HG03469 (cell line): ENCODE results near the gene KIRREL3.

Experiments used
- ATAC-seq: cut with Tn5 transposase; IDR thresholded peaks from one replicate; pipeline ENCODE4 v1.9.1; 2021; ENCODE audit warnings: mild to moderate bottlenecking, moderate library complexity, moderate number of reproducible peaks; ENCODE audit not compliant: unreplicated experiment

The KIRREL3 gene

DNA sequence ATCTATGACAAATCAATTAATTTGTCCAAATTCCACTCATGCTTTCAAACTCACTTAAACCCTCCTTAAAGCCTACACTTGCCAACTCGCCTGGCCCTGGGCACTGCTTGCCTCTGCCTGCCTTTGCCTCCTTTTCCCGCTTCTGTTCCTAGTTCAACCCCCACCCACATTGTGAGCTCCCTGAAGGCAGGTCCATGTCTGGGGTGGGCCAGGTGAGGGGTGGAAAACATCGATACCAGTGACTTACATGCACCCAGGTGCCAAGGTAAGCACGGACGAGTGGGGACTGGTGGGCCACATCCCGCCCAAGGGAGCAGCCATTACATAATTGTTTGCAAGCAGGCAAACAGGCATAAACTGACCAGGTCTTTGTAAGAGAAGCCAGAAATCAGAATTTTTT lies 498.9 kb downstream of the KIRREL3 start:
- no peak for ATAC-seq

DNA sequence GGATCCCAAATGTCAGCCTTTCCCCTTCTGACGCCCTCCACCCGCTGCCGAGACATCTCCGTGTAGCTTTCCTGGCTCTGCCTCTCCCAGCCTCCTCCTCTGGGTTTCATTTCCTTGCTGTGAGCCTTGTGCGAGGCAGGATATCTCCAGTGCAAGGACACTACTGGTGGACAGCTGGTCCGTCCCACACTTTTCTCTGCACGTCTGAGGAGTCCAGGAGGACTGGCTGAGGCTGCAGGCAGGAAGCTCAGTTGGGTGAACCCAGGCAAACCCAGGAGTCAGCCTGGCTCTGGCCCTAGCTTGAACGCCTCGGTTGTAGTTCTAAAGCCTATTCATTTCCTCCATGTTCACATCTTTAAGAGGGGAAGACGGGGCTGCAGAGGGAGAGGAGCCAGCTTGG lies 499.6 kb downstream of the KIRREL3 start:
- no peak for ATAC-seq

DNA sequence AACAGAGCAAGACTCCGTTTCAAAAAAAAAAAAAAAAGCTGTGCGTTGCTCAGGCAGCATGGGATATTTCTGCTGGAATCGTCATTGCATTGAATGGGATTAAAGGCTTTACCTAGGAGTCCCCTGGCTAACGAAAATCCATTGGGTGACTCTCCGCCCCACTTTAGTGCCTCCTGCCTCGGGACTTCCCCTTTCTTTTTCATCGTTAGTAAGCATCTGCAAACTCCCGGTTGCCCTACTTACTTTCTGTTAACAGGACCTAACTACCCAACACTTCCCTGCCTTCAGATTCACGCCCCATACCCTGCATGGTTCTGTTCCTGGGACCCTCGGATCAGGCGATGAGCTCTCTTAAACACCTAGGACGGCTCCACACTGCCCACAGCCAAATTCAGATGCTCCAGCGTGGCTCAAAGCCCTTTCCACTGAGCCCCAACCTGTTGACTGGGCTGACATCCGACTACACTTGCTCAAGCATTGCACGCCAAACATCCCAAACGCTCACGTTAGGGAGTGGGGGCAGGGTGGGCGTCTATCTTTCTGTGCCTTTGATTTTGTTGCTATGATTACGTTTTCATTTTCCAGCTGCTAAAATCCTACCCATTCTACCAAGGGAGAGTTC lies 501.3 kb downstream of the KIRREL3 start:
- no peak for ATAC-seq

DNA sequence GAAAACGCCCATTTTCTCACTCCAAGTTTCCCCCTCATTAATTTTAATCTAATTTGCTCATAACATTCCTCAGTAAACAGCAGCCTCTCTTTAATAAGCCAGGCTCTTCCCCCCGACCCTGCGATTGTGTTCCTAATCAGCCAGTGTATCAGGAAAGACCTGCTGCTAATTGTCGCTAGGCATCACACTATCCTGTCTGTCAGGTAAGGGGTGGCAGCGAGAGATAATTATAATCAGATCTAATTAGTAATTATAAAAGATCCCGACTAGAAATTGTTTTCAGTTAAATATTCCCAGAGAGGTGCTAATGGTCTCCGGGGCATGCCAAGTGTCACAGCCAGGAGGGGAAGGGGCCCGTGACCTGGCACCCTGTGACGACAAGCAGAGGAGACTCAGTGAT lies 502.3 kb downstream of the KIRREL3 start:
- ATAC-seq: no peak

DNA sequence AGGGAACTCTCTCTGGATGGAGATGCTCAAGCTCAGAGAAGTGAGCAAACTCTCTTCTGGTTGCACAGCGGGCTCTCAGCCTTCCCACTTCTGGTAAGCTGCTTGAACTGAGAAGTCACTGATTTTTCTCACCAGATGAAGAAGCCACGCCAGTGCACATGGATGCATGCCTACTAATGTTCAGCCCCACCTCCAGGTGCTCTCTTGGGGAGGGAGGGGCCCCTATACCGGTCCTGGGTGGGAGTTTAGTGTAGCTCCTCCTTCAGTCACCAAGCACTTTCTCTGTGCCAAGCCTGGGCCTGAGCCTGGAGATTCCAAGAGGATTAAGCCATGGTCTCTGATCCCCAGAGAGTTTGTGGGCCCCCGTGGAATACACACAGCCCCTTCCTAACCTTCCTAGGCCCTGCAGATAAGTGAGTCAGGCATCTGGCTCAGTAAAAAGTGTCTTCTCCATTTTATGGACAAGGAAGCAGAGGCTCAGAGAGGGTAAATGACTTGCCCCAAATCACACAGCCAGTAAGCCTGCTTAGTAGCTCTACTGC lies 502.9 kb downstream of the KIRREL3 start:
- no peak for ATAC-seq

DNA sequence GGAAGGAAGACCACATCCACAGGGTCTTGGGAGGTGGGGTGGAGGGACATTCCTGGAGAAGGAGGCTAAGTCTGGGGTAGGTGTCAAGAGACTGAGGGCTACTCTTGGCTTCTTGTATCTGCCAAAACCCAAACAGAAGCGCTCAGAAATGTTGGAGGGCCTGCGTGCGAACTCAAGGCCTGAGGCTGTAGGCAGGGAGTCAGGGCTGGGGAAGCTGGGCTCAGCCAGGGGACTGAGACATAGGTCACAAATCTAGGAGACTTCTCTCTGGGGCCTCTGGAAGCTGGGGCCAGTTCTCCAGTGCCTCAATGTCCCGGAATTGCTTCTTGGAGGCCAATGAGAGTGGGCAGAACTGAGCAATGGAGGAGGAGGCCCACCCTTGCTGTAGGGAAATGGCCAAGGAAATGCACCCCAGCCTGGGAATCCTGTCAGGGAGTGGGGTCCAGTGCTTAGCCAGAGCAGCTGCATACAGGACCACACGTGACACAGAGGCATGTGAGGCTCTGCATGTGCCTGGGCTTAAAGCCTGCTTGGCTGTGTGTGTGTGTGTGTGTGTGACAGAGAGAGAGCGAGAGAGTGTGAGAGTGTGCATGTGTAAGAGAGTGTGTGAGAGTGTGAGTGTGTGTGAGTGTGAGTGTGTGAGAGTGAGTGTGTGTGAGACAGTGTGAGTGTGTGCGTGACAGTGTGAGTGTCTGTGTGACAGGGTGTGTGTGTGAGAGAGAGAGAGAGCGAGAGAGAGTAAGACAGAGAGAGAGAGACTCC lies 503.8 kb downstream of the KIRREL3 start:
- no peak for ATAC-seq

DNA sequence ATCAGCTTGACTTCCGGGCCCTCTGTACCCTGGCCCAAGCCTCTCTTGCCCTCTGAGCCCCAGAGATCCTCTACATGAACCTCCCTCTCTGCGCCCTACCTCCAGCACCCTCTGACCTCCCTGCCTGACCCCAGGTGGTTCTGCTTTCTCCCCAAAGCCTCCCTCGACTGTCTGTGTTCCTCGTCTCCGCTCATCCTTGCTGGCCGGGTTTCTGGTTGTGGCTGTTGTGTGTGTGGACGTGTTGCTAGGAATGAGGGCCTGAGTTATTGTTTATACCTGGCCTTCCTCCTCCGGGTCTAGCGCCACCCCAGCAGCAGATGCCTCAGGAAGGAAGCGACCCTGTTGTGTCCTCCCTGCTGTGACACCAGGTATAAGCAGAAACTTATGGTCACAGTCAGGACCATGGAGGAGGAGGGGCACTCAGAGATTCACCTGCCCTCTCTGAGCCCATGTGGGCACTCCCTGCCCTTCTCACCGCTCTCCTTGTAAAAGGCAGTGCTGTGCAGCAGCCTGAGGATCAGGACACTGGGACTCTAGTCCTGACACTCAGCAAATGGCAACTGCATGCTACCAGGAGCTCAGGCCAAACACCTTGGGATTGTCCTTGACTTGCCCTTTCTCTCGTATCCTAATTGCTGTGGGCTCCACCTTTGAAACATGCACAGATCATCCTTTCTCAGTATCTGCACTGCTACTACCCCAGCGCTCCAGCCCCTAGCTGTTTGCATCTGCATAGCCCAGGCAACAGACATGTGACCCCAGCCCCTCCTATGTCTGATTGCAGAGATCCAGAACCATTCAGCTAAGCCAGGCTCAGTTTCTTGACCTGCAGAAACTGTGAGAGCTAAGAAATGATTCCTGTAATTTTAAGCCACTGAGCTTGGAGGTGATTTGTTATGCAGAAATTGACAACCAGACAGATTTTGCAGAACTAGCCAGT lies 505.0 kb downstream of the KIRREL3 start:
- ATAC-seq: no peak

DNA sequence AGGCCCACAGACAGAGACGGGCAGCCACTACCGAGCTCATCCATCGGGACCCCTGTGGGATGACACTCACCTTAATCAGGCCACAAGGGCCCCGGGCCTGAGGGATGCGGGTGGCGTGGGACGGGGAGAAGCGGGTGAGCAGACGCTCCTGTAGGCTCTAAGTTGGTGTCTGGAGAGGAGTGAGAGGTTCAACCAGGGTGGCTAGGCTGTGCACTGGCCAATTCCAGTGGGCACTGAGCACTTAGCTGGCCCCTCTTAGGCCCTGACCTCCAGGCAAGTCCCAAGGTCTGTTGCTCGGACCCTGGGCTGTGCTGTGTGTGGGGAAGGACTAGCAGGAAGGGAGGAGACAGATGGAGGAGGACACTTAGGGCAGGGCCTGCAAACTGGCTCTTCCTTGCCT lies 505.7 kb downstream of the KIRREL3 start:
- no peak for ATAC-seq

DNA sequence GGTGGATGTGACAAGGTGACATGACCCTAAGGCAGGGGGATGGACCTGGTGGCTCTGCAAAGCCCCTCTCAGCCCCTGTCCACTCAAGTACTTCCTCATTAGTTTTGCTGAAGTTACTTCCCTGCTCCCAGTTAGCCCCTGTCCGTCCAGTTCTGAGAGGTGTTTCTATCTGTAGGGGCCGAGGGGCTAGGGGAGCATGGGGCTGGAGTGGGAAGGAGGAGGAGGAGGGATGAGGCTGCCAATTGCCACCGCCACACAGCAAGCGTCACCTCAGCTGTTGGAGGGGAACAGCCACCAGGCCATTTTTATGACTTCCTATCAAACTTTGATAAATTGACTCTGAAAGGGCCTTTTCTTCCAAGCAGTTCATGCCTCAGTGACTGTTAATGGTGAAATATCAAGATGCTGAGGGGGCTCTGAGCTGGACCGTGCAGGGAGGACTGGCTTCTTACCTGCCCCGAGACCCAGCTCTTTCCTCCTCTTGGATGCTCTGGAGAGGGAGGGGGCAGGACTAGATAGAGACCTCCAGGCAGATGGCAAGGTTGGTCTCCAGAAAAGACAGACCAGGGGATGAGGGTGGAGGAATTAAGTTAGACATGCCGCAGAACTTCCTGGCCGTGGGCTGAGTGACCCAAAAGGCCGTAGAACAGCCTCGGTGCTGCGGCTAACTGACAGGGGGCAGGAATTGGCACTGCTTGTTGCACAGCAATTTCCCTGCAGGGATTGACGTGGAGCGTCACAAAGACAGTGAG lies 508.1 kb downstream of the KIRREL3 start:
- ATAC-seq: no peak

DNA sequence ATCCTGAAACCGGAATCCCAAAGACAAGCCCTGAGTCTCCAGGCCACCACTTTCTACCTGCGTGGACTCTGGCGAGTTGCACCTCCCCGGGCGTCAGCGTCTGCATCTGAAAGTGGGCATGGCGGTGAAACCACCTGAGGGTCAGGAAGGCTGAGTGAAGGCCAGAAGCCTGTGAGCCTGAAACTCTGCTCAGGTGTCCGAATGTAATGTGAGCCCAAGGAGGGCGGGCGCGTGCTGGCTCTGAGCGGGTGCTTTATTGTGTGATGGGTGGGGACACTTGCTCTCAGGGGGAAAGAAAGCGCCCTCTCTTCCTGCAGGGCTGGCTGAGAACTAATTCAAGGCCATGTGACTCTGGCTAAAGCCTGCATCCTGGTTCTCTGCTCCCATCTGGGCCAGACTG lies 509.5 kb downstream of the KIRREL3 start:
- ATAC-seq: no peak

DNA sequence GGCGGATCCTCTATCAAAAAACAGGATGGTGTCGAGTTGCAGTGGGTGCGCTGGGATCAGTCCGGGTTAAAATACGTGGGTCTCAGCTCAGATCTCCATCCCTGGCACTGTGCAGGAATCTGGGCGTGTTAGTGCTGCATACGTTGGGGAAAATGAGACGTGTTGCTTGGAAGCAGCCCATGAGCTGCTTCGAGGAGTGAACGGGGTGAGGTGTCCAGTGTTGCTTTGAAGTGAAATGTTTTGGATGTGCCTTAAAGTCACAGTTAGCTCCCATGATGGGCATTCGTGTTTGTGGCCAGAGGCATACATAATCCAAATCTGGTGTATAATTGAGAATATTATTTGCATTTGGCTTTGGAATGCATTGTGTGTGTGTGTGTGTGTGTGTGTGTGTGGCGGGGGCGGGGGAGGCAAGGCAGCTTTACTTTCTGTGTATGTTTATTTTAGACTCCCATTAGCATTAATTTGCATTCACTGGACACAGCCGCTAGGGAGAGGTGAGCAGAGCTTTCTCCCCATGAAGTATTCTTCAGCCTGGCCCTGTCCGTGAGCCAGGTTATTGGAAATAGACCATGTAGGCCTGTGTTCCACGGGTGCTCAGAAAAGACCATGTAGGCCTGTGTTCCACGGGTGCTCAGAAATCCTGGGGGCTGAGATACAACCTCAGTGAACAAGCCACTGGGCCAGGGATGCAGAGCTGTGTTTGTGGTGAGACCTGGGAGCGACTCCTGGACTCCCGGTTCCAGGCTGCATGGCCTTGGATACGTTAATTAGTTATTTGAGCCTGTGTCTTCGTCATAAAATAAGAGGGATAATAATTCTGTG lies 510.5 kb downstream of the KIRREL3 start:
- ATAC-seq: no peak

DNA sequence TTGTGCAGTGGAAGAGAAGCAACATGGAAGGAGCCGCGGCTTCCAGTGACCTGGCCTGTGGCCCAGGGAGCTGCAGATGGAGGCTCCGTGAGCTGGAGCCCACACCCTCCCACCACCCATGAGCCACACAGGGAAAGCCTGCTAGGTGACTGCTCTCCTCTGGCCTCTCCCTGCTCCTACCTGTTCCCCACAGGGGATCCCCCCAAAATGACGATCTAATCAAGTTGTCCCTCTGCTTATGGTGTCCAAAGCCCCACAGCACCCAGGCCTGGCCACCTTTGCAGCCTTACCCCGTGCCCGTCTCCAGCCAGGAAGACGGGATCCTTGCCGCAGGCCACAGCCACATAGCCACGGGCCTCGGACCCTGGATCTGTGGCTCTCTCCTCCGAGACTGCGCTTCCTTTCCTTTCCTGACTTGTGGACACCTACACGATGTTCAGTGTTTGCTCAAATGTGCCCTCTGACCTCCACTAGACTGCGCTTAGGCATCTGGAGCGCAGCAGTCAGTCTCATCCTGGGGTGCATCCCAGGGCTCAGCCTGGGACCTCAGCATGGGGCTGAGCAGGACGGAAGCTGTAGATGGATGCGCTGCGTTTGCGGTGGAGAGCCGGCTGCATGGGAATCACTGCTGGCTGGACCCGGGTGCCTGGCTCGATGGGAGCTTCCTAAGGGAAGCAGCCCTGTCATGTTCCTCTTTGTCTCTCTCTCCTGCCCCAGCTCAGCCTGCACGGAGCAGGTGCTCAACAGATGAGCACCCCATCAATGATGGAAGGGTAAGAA lies 511.8 kb downstream of the KIRREL3 start:
- ATAC-seq: no peak

DNA sequence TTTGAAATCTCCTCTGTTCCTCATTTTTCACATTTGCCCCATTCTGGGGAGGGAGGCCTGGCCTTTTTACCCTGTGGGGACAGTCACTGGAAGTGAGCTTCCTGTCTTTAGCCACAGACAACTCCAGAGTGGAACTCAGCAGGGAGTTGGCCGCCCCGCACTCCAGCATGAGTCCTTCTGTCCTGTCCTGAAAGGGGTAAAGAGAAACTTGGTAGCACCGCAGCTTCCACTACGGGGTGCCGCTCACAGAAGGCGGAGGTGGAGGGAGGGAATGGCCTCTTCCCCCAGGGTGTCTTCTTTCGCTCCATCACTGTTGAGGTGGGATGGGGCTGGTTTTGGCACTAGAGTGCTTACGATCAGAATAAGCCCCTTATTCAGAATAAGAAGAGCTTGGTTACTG lies 512.9 kb downstream of the KIRREL3 start:
- ATAC-seq: no peak

DNA sequence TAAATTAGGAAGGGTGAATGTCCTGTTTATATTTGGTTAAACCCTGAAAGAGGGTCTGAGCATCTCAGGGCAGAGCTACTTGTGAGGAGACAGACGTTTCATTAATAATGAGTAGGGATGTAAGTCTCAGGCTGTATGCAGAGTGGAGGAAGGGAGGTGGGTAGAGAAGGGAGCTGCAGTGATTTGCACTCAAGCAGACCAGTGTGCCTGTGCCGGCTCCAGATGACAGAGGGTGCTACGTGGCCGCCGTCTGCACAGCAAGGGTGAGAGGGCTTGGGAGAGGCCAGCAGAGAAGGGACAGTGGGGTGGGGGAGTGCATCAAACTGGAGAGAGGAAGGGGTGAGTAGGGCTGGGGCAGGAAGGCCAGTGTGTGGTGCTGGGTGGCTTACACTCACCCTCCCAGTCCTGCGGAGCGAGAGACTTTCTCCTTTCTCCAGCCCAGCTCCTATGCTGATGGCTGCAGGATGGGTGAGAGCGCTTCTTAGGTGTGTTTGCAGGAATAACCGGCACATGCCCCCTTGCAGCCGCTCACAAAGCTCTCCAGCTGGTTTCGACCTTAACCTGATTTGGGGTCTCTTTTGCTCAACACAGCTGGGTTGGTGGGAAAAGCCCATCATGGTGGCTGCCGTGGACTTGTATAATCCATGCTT lies 514.5 kb downstream of the KIRREL3 start:
- no peak for ATAC-seq

DNA sequence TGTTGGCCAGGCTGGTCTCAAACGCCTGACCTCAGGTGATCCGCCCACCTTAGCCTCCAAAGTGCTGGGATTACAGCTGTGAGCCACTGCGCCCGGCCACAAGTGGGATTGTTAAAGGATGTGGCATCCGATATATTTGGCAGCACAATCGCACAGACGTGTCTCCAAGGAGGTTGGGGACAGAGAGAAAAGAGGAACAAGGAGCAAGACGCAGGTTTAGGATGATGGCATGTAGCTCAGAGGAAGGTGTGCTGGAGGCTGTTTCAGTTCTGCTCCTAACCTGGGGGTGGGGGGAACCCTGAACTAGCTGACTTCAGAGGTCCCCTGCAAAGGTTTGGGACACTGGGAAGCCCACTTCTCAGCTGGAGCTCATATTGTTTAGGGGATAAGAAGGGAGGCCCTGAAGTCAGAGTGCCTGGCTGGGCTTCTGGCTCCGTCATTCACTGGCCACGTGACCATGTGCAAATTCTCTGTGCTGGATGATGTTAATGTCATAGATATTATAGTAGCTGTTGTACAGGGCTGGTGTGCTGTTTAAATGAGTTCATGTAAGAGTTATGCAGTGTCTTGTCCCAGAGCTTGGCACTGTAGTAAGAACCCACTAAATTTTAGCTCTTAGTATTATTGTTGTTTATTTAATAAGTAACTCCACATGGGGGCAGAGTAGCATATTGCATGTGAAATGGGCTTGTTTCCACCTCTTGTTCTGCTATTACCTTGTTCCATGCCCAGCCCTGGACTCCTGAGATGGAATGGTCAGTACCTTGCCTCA lies 515.4 kb downstream of the KIRREL3 start:
- ATAC-seq: peak; percentile 43

DNA sequence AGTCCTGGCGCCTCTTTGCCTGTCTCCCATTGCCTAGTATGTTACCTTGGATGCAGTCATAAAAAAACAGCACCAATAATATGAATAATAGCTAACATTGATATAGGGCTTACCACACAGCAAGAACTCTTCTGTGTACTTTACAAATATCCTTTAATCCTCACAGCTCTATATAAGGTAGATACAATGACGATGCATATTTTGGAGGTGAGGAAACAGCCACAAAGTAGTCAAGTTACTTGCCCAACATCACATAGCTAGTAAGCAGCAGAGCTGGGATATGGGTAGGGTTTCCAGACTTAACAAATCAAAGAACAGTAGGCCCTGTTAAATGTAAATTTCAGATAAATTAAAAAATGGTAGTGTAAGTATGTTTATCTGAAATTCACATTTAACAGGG lies 516.3 kb downstream of the KIRREL3 start:
- no peak for ATAC-seq

DNA sequence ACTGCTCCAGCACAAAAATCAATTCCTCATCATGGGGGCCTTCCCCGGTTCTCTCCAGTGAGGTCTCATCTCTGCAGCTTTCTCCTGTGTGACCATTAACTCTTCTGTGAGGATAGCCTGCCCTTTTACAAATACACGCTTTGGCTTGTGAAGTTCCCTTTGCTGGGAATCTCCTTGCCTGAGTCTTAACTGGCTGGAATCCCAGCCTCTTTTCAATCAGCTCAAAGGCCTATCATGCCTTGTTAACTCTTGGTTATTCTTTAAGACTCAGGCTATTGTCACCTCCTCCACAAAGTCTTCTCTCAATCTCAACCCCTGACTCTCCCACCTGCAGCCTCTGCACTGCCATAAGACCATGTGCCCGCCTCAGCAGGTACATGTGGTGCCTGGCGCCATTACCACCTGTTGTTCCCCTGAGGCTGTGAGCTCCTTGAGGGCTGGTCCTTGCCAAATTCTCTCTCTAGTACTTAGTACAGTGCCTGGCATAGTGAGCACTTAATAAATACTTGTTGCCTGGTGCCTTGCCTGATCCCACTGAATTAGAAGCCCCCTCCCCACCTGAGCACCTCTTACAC lies 516.9 kb downstream of the KIRREL3 start:
- ATAC-seq: no peak
